A673 (cell line): ENCODE data around the gene ROMO1. TPM values are rescaled to one million over a fixed set of nuclear protein-coding genes. Genes with fewer than 3 reads are reported as not detected.

Experiments used
- BruUV-seq: library from RNA; stranded (reverse); fragments of 400-500 nt; replicated peaks from 2 replicates; lab custom pipeline; 2021; lab: Mats Ljungman, UMichigan
- CTCF ChIA-PET: fragments of 300-600 bp; sonication (Branson Sonifier 250); formaldehyde crosslinking; loops from one replicate; lab custom pipeline; 2022; ENCODE audit warnings: antibody characterized with exemption; lab: Charles Lee
- POLR2A ChIA-PET: fragments of 300-600 bp; sonication (Branson Sonifier 250); formaldehyde crosslinking; loops from one replicate; lab custom pipeline; 2022; ENCODE audit warnings: antibody characterized with exemption; ENCODE audit not compliant: low non-redundant PET; lab: Charles Lee
- DNase-seq: peaks from one replicate; pipeline ENCODE4 v3.0.0-alpha.2; 2015; ENCODE audit warnings: low spot score
- H3K27ac ChIP-seq: fragments of 200-600 bp; sonication (generic); 2 replicates; pipeline ENCODE4 v1.5.1; 2016; ENCODE audit warnings: mixed run types, low read depth, mild to moderate bottlenecking, mixed read lengths, antibody characterized with exemption, low read length; ENCODE audit not compliant: poor library complexity, severe bottlenecking
- H3K27me3 ChIP-seq: fragments of 200-600 bp; sonication (generic); replicated peaks from 2 replicates; pipeline ENCODE4 v1.6.1; 2017; ENCODE audit warnings: mixed run types, low read depth, mild to moderate bottlenecking, mixed read lengths, antibody characterized with exemption, low read length; ENCODE audit not compliant: insufficient read depth, poor library complexity
- H3K36me3 ChIP-seq: fragments of 200-600 bp; sonication (generic); 2 replicates; pipeline ENCODE4 v1.6.1; 2016; ENCODE audit warnings: mixed run types, mild to moderate bottlenecking, mixed read lengths, antibody characterized with exemption, low read length; ENCODE audit not compliant: insufficient read depth, poor library complexity, severe bottlenecking
- H3K4me1 ChIP-seq: fragments of 200-600 bp; sonication (generic); 2 replicates; pipeline ENCODE4 v1.6.1; 2017; ENCODE audit warnings: mixed run types, mild to moderate bottlenecking, mixed read lengths, antibody characterized with exemption, low read length; ENCODE audit not compliant: insufficient read depth, poor library complexity, severe bottlenecking
- H3K4me3 ChIP-seq: fragments of 200-600 bp; sonication (generic); 2 replicates; pipeline ENCODE4 v1.5.1; 2016; ENCODE audit warnings: low read depth, mixed run types, mild to moderate bottlenecking, mixed read lengths, low read length; ENCODE audit not compliant: poor library complexity, severe bottlenecking
- H3K9me3 ChIP-seq: fragments of 200-600 bp; sonication (generic); 2 replicates; pipeline ENCODE4 v1.6.1; 2016; ENCODE audit warnings: mixed run types, low read depth, mild to moderate bottlenecking, mixed read lengths, antibody characterized with exemption, low read length; ENCODE audit not compliant: poor library complexity, severe bottlenecking
- CTCF ChIP-seq: fragments of 300-800, 200-600 bp; sonication (generic); conservative IDR thresholded peaks from 2 replicates; pipeline ENCODE4 v1.5.1; 2017; ENCODE audit warnings: low read depth, mild to moderate bottlenecking, antibody characterized with exemption, low read length, moderate library complexity, mixed read lengths
- EZH2 ChIP-seq: fragments of 200-600 bp; sonication (generic); IDR thresholded peaks from 2 replicates; pipeline ENCODE4 v1.6.1; 2017; ENCODE audit warnings: borderline replicate concordance, low read depth, mild to moderate bottlenecking, mixed read lengths, antibody characterized with exemption, low read length; ENCODE audit not compliant: poor library complexity, severe bottlenecking
- intact Hi-C: fragments of 100-400 bp; cut with micrococcal nuclease; formaldehyde crosslinking; loops from one replicate; pipeline ENCODE4 v1.10.0; 2022; ENCODE audit not compliant: unreplicated experiment
- total RNA-seq: library from RNA; stranded (reverse); gene quantifications from 2 replicates; pipeline ENCODE4 v1.2.3, GENCODE V29; 2021

ROMO1 gene
- total RNA-seq, 1 experiment from 2014 or later, result 134 TPM

DNA sequence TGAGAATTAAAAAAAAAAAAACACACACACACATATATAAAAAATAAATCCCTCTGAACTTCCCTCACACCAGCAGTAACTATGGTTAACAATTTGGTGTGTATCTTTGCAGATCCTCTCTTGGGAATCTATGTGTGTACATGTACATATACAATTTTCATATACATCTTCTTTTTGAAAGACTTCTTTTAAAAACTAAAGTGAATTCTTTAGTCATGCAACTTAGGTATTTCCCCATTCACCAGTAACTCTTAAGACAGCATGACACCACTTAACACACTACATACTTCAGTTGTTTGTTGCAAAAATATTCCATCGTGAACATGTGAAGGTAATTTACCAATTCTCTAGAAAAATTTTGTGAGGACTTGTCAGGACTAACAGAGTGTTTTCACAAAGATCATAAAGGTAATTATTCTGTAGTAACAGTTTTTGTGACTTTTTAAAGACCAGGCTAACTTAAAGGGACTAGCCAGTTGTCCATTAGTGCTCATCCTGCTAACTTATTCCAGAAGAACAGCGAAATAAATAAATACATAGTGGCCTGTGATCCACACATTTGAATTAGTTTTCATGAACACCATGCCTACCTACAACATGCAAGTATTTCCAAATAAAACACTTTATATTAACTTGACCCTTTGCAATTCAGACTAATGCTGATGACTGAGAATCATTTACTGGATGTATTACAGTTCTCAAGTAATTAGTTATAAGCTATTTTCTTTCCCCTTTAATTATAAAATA is 30.8 kb downstream of the ROMO1 start:
- BruUV-seq, result no TSS peak
- no peak for DNase-seq
- Histone ChIP-seq H3K27me3 (no peaks in the 10 kb centered on the region), H3K4me1 (peaks cover 19% of the 10 kb centered on the region), H3K9me3 (no peaks in the 10 kb centered on the region), H3K4me3 (no peak overlapping the region), H3K27ac (no peak overlapping the region), H3K36me3 (peaks cover 100% of the 10 kb centered on the region)
- no peak for TF ChIP-seq CTCF
- no peak for TF ChIP-seq EZH2
- intact Hi-C loops, result no loop called here
- CTCF ChIA-PET, result no interaction called here
- POLR2A ChIA-PET, result interaction anchor here (0.6 to 1.5 kb wide), 3 partner anchors 10 to 83 kb away, joined by 3 to 6 read pairs (median 3); no protein-coding TSS in a partner anchor

GRCh38 chr20:35730583-35731468 is 31.6 kb downstream of the ROMO1 start:
- no peak for DNase-seq
- no TSS peak for BruUV-seq
- Histone ChIP-seq H3K36me3 (peaks cover 100% of the 10 kb centered on the region), H3K27me3 (no peaks in the 10 kb centered on the region), H3K27ac (no peak overlapping the region), H3K4me3 (no peak overlapping the region), H3K4me1 (peaks cover 19% of the 10 kb centered on the region), H3K9me3 (no peaks in the 10 kb centered on the region)
- ChIA-PET POLR2A (interaction anchor here (0.6 to 1.5 kb wide), 2 partner anchors 9 to 12 kb away, joined by 3 to 6 read pairs; no protein-coding TSS in a partner anchor), CTCF (no interaction called here)
- intact Hi-C loops, result loop anchor here (1.0 kb wide), 1 partner anchor 8 kb away; no protein-coding TSS in a partner anchor
- no peak for TF ChIP-seq CTCF
- no peak for TF ChIP-seq EZH2

GRCh38 chr20:35731469-35731788 is 32.2 kb downstream of the ROMO1 start:
- H3K27me3 ChIP-seq, result no peaks in the 10 kb centered on the region
- intact Hi-C loops, result loop anchor here (1.0 kb wide), 1 partner anchor 8 kb away; no protein-coding TSS in a partner anchor
- ChIA-PET CTCF (no interaction called here), POLR2A (interaction anchor here (1.5 kb wide), 1 partner anchor 11 kb away, joined by 6 read pairs; no protein-coding TSS in a partner anchor)
- no peak for TF ChIP-seq CTCF
- TF ChIP-seq EZH2, result no peak
- no peak for DNase-seq
- H3K36me3 ChIP-seq, result peaks cover 100% of the 10 kb centered on the region
- peaks cover 19% of the 10 kb centered on the region for H3K4me1 ChIP-seq
- H3K9me3 ChIP-seq, result no peaks in the 10 kb centered on the region
- BruUV-seq, result no TSS peak
- no peak overlapping the region for H3K4me3 ChIP-seq
- H3K27ac ChIP-seq, result no peak overlapping the region
